Upper lobe of left lung (tissue), 4 donors: Measurements from ENCODE around the gene RBMX2.

Experiments
- CTCF ChIP-seq, 6 experiments: fragments of 450-650 bp in 4 of 6; fragments of 200-600 bp in 2 of 6; sonication (generic) in 2 of 6; IDR thresholded peaks; one replicate each; pipeline ENCODE4 v1.5.1; 2016 to 2019; ENCODE audit warnings: antibody characterized with exemption in 6 of 6
- EP300 ChIP-seq, 4 donors: sonication (generic); formaldehyde crosslinking; IDR thresholded peaks; one replicate each; pipeline ENCODE4 v1.5.1; 2017; ENCODE audit warnings: antibody characterized with exemption in 4 of 4, control low read depth in 2 of 4
- POLR2A ChIP-seq, 4 donors: fragments of 450-650 bp; IDR thresholded peaks; one replicate each; pipeline ENCODE4 v1.5.1; 2016 to 2017; ENCODE audit warnings: antibody characterized with exemption in 4 of 4, mild to moderate bottlenecking in 2 of 4
- POLR2AphosphoS5 ChIP-seq, 2 donors: sonication (generic); formaldehyde crosslinking; IDR thresholded peaks; one replicate each; pipeline ENCODE4 v1.5.1; 2017; ENCODE audit warnings: antibody characterized with exemption in 2 of 2

DNA sequence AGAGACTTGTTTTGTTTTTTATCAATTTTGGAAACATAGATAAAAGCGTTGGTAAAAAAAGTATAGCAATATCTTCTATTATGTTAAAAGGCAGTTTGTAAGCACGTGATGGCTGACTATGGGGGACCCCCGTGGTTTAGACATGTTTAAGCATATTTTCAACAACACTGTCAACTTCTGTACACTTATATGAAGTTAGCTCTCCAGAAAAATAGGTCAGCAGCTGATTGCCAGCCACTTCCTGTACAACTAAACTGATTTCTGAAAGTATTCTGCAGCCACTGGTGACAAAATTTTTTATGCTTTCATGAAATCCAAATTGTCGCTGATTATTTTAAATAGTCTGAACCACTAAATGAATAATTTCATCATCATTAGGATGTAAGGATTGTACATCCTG is 45.2 kb downstream of the RBMX2 start:
- TF ChIP-seq CTCF (IDR thresholded peaks at IDR 0.05): no peak
- TF ChIP-seq POLR2A (IDR thresholded peaks at IDR 0.05): no peak
- TF ChIP-seq EP300 (IDR thresholded peaks at IDR 0.05): no peak
- TF ChIP-seq POLR2AphosphoS5 (IDR thresholded peaks at IDR 0.05): no peak
